Measurements from ENCODE around the gene ARHGEF2. TPM values are rescaled to one million over a fixed set of nuclear protein-coding genes. Genes with fewer than 3 reads are reported as not detected.

Gene ARHGEF2
- total and polyA plus RNA-seq, 9 of the 15 experiments (the other 6 are each of a cell fraction or from before 2014, with no cell fraction given): 7.1 to 162 (median 62.2) TPM

- TF ChIP-seq PREB (CRISPR knock-in tag; IDR thresholded peaks at IDR 0.05) (no peak), ZBTB9 (CRISPR knock-in tag; IDR thresholded peaks at IDR 0.05) (no peak), SMARCA4 (IDR thresholded peaks at IDR 0.05) (0 out of 2 replicates have a peak, but pooled peaks have one; percentile 7), ZHX1 (conservative IDR thresholded peaks at IDR 0.05; ENCODE audit: low read length) (no peak), MAZ (CRISPR knock-in tag; conservative IDR thresholded peaks at IDR 0.05 in 1 of 2, IDR thresholded peaks at IDR 0.05 in 1 of 2) (peak in 1 of 2 experiments; percentile 24; a peak in 2 of 4 replicates)
Observed at GRCh38 chr1:155910621-155911121, 67.7 kb downstream of the ARHGEF2 start (continued).

All from K562 (cell line).